ENCODE data around the gene SPATA20. TPM values are rescaled to one million over a fixed set of nuclear protein-coding genes. Genes with fewer than 3 reads are reported as not detected.

Gene SPATA20
- total RNA-seq, result 10 to 100 TPM; 45.9 to 71.8 (median 52.6) TPM
- polyA plus RNA-seq, result 58.1 TPM
- long read RNA-seq, donor 1, transcript SPATA20-205 (17 exons, 2,734 nt), result major isoform, 113 of 336 reads
- long read RNA-seq, donor 1, transcript SPATA20-202 (16 exons, 2,634 nt), result minor isoform, 31 of 336 reads
- long read RNA-seq, donor 1, transcript SPATA20-201 (17 exons, 2,719 nt), result minor isoform, 103 of 336 reads
- long read RNA-seq, donor 1, partial matches to known transcripts, result 55 of 336 reads
- long read RNA-seq, donor 1, other reads (novel, unspliced or antisense), result 34 of 336 reads
- long read RNA-seq, donor 2, transcript SPATA20-201 (17 exons, 2,719 nt), result minor isoform, 43 of 155 reads
- long read RNA-seq, donor 2, transcript SPATA20-202 (16 exons, 2,634 nt), result minor isoform, 7 of 155 reads
- long read RNA-seq, donor 2, transcript SPATA20-205 (17 exons, 2,734 nt), result major isoform, 63 of 155 reads
- long read RNA-seq, donor 2, partial matches to known transcripts, result 16 of 155 reads
- long read RNA-seq, donor 2, other reads (novel, unspliced or antisense), result 26 of 155 reads
- long read RNA-seq, donor 3, transcript SPATA20-201 (17 exons, 2,719 nt), result minor isoform, 154 of 566 reads
- long read RNA-seq, donor 3, transcript SPATA20-202 (16 exons, 2,634 nt), result minor isoform, 45 of 566 reads
- long read RNA-seq, donor 3, transcript SPATA20-205 (17 exons, 2,734 nt), result major isoform, 201 of 566 reads
- long read RNA-seq, donor 3, partial matches to known transcripts, result 88 of 566 reads
- long read RNA-seq, donor 3, other reads (novel, unspliced or antisense), result 78 of 566 reads
- long read RNA-seq, donor 4, transcript SPATA20-202 (16 exons, 2,634 nt), result minor isoform, 7 of 111 reads
- long read RNA-seq, donor 4, transcript SPATA20-205 (17 exons, 2,734 nt), result major isoform, 35 of 111 reads
- long read RNA-seq, donor 4, transcript SPATA20-201 (17 exons, 2,719 nt), result minor isoform, 27 of 111 reads
- long read RNA-seq, donor 4, partial matches to known transcripts, result 12 of 111 reads
- long read RNA-seq, donor 4, other reads (novel, unspliced or antisense), result 30 of 111 reads

DNA sequence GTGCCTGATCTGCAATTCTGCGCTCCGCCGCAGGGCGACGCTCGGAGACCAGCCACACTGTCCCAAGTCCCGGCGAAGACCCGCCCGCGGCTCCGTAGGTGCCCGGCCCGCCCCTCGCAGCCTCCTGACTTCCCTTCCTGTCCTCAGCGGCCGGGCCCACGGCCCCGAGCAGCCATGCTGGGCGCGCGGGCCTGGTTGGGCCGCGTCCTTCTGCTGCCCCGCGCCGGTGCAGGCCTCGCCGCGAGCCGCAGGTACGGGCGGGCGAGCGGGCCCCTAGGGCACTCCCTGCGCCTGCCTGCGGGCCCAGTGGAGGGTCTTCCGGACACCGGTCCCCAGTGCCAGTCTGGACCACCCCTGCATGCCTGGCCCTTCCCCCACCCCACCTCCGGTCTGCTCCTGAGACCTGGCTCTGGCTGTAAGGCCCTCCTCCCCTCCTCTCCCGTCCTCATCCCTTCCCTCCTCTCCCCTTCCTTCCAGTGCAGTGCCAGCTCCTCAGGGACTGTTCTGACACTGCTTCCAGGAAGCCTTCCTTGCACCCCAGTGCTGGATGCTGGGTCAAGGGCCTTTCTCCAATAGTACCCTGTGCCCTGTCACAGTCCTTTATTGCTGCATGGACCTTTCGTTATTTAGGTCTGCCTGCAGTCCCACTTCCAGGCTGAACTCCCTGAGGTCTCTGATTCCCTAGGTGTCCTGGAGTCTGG, at the start of gene SPATA20:
TSS of gene SPATA20 (plus strand) at position 140 of the 701 bp plus-strand sequence. CDS start at position 175, 35 bp downstream.
- 2% methylated on average over 42 of the region's 42 CpGs for WGBS
- DNase-seq, result peak; percentile 92 to 98 (median 97)
- no peaks in the 10 kb centered on the region for H3K27me3 ChIP-seq (ENCODE audit: control insufficient read depth, insufficient read depth)
- intact Hi-C loops (cut with DNase I), result loop anchor here (5.0 to 10.0 kb wide), 6 partner anchors 65 to 298 kb away; partner anchors contain the start of gene WFIKKN2 (in 1 of the 4)
- H3K27ac ChIP-seq (ENCODE audit: low read length), result peak within 1 kb of the TSS; percentile 52
- H3K4me3 ChIP-seq (ENCODE audit: low read length), result peak within 1 kb of the TSS; percentile 60
- H3K4me1 ChIP-seq (ENCODE audit: control insufficient read depth, insufficient read depth, low read length), result peaks cover 4% of the 10 kb centered on the region
- H3K9me3 ChIP-seq (ENCODE audit: control insufficient read depth, low read length), result no peaks in the 10 kb centered on the region
- peak; percentile 87 to 90 for ATAC-seq

DNA sequence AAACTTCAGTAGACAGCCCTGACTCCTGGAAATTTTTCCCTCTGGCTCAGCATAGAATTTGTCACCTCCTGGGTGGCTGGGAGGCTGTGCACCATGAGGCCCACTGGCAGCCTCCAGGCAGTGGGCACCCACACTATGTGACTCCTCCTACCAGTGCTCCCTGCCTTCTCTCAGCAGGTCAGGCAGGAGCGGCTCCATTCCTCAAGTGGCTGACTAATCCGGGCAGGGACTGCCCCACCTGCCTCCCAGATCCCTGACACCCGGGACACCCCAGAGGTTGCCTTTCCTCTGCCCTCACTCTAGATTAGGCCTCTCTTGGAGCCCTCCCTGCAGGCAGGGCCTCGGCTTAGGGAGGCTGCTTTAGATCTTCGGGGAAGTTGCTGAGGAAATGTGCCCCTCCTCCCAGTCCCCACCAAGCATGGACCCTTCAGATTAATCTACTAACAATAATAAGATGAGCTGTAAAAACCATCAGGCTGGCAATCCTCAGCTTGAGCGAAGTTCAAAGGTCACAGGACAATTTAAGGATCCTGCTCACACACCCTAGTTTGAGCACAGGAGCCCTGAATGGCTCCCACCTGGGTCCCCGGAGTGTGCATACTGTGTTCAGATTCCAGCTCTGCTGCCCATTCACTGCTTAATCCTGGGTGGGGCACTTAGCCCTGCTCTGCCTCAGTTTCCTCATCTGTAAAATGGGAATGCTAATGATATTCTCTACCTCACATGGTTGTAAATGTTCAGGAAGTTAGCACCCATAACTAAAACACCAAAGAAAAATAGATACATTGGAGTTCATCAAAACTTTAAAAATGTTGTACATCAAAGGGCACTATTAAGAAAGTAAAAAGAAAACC, 48.7 kb upstream of the SPATA20 start:
- intact Hi-C loops (cut with DNase I), result no loop called here

DNA sequence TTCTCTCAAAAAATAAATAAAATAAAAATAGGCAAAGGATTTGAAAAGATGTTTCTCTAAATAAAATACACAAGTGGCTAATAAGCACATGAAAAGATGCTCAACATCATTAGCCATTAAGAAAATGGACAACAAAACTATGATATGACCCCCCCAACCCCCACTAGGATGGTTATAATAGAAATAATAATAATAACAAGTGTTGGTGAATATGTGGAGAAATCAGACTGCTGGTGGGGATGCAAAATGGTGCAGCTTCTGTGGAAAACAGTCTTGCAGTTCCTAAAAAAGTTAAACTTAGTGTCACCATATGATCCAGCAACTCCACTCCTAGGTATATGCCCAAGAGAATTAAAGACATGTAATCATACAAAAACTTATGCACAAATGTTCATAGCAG, 47.7 kb upstream of the SPATA20 start:
- H3K27ac ChIP-seq (ENCODE audit: low read length), result no peak overlapping the region
- intact Hi-C loops (cut with DNase I), result no loop called here
- no peak overlapping the region for H3K4me3 ChIP-seq (ENCODE audit: low read length)
- ATAC-seq, result no peak
- no peaks in the 10 kb centered on the region for H3K27me3 ChIP-seq (ENCODE audit: control insufficient read depth, insufficient read depth)
- DNase-seq, result no peak
- no peaks in the 10 kb centered on the region for H3K4me1 ChIP-seq (ENCODE audit: control insufficient read depth, insufficient read depth, low read length)
- no peaks in the 10 kb centered on the region for H3K9me3 ChIP-seq (ENCODE audit: control insufficient read depth, low read length)

More for the DNA sequence above, 48.7 kb upstream of the SPATA20 start:
- Histone ChIP-seq H3K4me1 (ENCODE audit: control insufficient read depth, insufficient read depth, low read length) (no peaks in the 10 kb centered on the region), H3K4me3 (ENCODE audit: low read length) (no peak overlapping the region), H3K27ac (ENCODE audit: low read length) (no peak overlapping the region), H3K9me3 (ENCODE audit: control insufficient read depth, low read length) (no peaks in the 10 kb centered on the region), H3K27me3 (ENCODE audit: control insufficient read depth, insufficient read depth) (no peaks in the 10 kb centered on the region)
- 71% methylated on average over 7 of the region's 7 CpGs for WGBS
- ATAC-seq, result no peak
- DNase-seq, result no peak

DNA sequence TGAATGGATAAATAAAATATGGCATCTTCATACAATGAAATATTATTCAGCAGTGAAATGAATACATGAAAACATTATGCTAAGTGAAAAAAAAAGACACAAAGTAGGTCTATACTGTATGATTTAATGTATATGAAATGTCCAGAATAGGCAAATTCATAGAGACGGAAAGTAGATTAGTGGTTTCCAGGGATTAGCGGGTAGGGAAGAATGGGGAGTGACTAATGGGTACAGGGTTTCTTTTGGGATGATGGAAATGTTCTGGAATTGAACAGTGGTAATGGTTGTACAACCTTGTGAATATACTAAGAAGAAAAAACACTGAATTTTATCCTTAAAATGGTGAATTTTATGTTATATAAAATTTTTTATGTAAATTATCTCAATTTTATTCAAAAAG, 47.3 kb upstream of the SPATA20 start:
- Histone ChIP-seq H3K9me3 (ENCODE audit: control insufficient read depth, low read length) (no peaks in the 10 kb centered on the region), H3K4me3 (ENCODE audit: low read length) (no peak overlapping the region), H3K27ac (ENCODE audit: low read length) (no peak overlapping the region), H3K4me1 (ENCODE audit: control insufficient read depth, insufficient read depth, low read length) (no peaks in the 10 kb centered on the region), H3K27me3 (ENCODE audit: control insufficient read depth, insufficient read depth) (no peaks in the 10 kb centered on the region)
- no peak for ATAC-seq
- intact Hi-C loops (cut with DNase I), result no loop called here
- WGBS, result 97% methylated on average over 2 of the region's 2 CpGs
- no peak for DNase-seq

DNA sequence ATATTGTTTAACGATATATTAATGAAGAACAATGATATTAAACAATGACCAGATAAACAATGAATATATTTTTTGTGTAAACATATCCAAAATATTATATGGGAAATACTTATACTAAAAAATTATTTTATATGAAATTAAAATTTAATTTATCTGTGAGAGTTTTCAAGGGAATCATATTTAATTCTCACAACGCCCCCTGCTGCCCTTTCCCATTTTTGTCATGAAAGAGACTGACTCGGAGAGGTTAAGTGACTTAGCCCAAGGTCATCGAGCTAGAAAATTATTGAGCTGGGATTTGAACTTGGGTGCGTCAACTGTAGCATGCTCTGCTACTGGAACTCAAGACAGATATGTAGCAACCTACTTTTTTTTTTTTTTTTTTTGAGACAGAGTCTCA, 45.9 kb upstream of the SPATA20 start:
- intact Hi-C loops (cut with DNase I), result no loop called here
- 35% methylated on average over 5 of the region's 5 CpGs for WGBS
- DNase-seq, result peak in 2 of 3 donors; percentile 27 to 56
- Histone ChIP-seq H3K27me3 (ENCODE audit: control insufficient read depth, insufficient read depth) (no peaks in the 10 kb centered on the region), H3K4me3 (ENCODE audit: low read length) (no peak overlapping the region), H3K4me1 (ENCODE audit: control insufficient read depth, insufficient read depth, low read length) (no peaks in the 10 kb centered on the region), H3K27ac (ENCODE audit: low read length) (no peak overlapping the region), H3K9me3 (ENCODE audit: control insufficient read depth, low read length) (no peaks in the 10 kb centered on the region)
- no peak for ATAC-seq

DNA sequence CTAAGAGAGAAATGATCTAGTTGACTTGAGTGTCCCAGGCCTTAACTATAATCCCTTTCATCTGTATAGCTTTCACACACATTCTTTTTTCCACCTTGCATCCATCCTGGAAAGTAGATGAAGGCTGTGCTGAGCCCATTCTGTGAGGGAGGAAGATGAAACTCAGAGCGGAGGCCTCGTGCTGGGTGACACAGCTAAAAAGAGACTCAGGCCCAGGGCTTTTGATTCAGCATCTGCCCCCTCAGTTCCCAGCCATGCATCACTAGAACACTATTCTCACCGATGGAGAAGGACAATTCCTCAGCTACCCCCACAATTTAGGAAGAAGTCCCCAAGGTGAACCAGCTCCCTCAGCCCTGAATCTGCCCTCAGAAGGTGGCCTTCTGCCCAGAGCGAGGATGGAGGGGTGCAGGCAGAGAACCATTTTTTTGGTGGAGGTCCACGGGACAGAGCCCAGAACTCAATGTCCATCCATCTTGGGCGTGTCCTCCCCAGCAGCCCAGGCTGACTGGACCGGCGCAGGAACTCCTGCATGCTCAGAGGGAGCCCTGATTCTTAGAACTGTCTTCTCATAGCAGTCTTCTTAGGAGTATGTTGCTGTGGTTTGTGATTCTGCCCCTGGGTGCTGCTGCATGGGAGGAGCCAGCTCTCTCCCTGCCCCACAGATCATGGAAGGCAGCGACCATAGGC, 44.5 kb upstream of the SPATA20 start:
- no peak overlapping the region for H3K27ac ChIP-seq (ENCODE audit: low read length)
- DNase-seq, result no peak
- no peak for ATAC-seq
- intact Hi-C loops (cut with DNase I), result no loop called here
- H3K9me3 ChIP-seq (ENCODE audit: control insufficient read depth, low read length), result no peaks in the 10 kb centered on the region
- 88% methylated on average over 9 of the region's 9 CpGs for WGBS
- no peak overlapping the region for H3K4me3 ChIP-seq (ENCODE audit: low read length)
- no peaks in the 10 kb centered on the region for H3K27me3 ChIP-seq (ENCODE audit: control insufficient read depth, insufficient read depth)
- no peaks in the 10 kb centered on the region for H3K4me1 ChIP-seq (ENCODE audit: control insufficient read depth, insufficient read depth, low read length)

DNA sequence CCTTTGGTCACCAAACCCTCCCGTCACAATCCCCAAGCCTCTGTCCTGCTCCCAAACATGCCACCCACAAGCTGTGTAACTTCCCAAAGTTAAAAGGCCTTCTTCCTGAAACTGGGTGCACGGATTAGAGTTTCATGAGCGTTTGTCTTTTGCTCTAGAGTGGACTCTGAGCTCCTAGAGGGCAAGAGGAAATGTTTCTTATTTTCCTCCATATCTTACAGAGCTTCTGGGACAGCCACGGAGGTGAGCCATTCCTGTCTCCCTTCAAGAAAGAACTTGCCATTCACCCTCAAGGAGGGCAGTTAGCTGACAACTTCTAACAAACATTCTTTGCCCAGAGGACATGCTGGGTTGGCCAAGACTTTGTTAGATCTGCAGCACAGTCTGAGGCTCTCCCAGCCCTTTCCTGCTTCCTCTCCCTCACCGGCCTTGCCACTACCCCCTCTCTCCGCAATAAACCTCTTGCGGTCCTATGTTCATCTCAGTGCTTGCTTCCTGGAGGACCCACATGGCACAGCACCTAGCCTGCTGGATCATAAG, 41.3 kb upstream of the SPATA20 start:
- WGBS, result 62% methylated on average over 7 of the region's 7 CpGs
- DNase-seq (peak in 1 of 3 donors; percentile 0), ATAC-seq (no peak)
- no peaks in the 10 kb centered on the region for H3K9me3 ChIP-seq (ENCODE audit: control insufficient read depth, low read length)
- no peaks in the 10 kb centered on the region for H3K27me3 ChIP-seq (ENCODE audit: control insufficient read depth, insufficient read depth)
- H3K4me3 ChIP-seq (ENCODE audit: low read length), result no peak overlapping the region
- intact Hi-C loops (cut with DNase I), result no loop called here
- H3K4me1 ChIP-seq (ENCODE audit: control insufficient read depth, insufficient read depth, low read length), result no peaks in the 10 kb centered on the region
- no peak overlapping the region for H3K27ac ChIP-seq (ENCODE audit: low read length)

DNA sequence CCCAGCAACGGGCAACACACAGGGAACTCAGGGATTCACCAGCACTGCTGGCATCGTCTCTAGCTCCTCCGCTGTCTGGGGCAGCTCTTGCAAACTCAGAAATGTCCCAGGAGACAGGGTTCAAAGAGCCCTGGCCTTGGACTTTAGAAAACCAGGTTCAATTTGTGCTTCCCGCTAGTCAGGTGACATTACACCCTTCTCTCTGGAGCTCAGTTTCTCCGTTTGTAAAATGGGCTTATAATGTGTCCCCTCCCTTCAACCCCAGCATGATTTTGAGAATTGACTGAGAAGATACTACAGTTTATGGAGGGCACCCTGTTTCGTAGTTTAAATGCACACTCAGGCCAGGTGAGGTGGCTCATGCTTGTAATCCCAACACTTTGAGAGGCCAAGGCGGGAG, 40.7 kb upstream of the SPATA20 start:
- Histone ChIP-seq H3K4me1 (ENCODE audit: control insufficient read depth, insufficient read depth, low read length) (no peaks in the 10 kb centered on the region), H3K27ac (ENCODE audit: low read length) (no peak overlapping the region), H3K27me3 (ENCODE audit: control insufficient read depth, insufficient read depth) (no peaks in the 10 kb centered on the region), H3K9me3 (ENCODE audit: control insufficient read depth, low read length) (no peaks in the 10 kb centered on the region), H3K4me3 (ENCODE audit: low read length) (no peak overlapping the region)
- DNase-seq (peak in 1 of 3 donors; percentile 3), ATAC-seq (no peak)
- intact Hi-C loops (cut with DNase I), result no loop called here
- WGBS, result 77% methylated on average over 7 of the region's 7 CpGs

DNA sequence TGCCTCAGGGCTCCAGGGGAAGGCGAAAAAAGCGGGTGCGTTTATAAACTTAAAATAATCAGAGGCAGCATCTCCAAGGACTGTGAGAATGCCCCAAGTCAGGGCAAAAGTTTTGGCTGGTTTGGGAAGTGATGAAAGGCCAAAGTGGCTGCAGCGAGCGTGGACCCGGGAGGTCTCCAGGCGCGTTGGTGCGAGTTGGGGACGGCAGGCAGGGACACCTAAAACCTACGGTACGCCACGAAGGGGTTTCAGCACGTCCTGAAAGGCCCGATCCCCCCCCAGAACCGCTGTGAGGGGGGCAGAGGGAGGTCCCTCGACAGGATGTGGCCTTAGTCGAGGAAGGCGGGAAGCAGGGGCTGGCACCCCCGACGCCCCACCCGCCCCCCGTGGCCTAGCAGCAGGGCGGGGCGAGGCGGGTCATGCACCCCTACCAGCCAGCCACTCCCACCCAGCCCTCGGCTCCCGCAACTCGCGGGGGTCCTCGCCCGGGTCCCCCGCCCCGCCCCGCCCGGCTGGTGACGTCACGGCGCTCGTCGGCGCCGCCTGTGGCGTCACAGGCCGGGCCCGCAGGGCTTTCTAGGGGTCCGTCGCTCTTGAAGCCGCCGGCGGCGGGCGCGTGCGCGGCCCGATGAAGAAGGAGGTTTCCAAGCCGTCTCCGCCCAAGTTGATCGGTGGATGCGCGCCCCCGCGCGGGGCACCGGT, 39.0 kb upstream of the SPATA20 start, which contains the start of gene MYCBPAP:
TSS of gene MYCBPAP (plus strand) at position 569 of the 702 bp plus-strand sequence. CDS start 236 bp downstream, outside the sequence.
- H3K9me3 ChIP-seq (ENCODE audit: control insufficient read depth, low read length), result no peaks in the 10 kb centered on the region
- intact Hi-C loops (cut with DNase I), result no loop called here
- DNase-seq (peak; percentile 89 to 95 (median 95)), ATAC-seq (peak; percentile 92)
- peak within 1 kb of the TSS; percentile 70 for H3K4me3 ChIP-seq (ENCODE audit: low read length)
- H3K27ac ChIP-seq (ENCODE audit: low read length), result peak within 1 kb of the TSS; percentile 1
- H3K4me1 ChIP-seq (ENCODE audit: control insufficient read depth, insufficient read depth, low read length), result no peaks in the 10 kb centered on the region
- 8% methylated on average over 66 of the region's 66 CpGs for WGBS
- H3K27me3 ChIP-seq (ENCODE audit: control insufficient read depth, insufficient read depth), result no peaks in the 10 kb centered on the region

Measured in right cardiac atrium (tissue), 5 donors.